ENCODE results near the gene AUTS2. TPM values are rescaled to one million over a fixed set of nuclear protein-coding genes. Genes with fewer than 3 reads are reported as not detected.

The AUTS2 gene
- total RNA-seq, 1 donor from 2014 or later, result 9.9 TPM

GRCh38 chr7:70495033-70495376, 896.7 kb downstream of the AUTS2 start:
- no peak overlapping the region for H3K4me3 ChIP-seq (ENCODE audit: low read depth, low read length)
- no peak for TF ChIP-seq CTCF (IDR thresholded peaks at IDR 0.05; ENCODE audit: insufficient read depth, low read length, poor library complexity, severe bottlenecking)
- no peak for DNase-seq (ENCODE audit: low read depth)
- H3K27me3 ChIP-seq (ENCODE audit: control insufficient read depth, insufficient read depth, low read length), result no peaks in the 10 kb centered on the region
- H3K36me3 ChIP-seq (ENCODE audit: control insufficient read depth, insufficient read depth, low read length), result no peaks in the 10 kb centered on the region

- no peak for DNase-seq (ENCODE audit: low read depth)
- no peak for TF ChIP-seq CTCF (IDR thresholded peaks at IDR 0.05; ENCODE audit: insufficient read depth, low read length, poor library complexity, severe bottlenecking)
- no peaks in the 10 kb centered on the region for H3K36me3 ChIP-seq (ENCODE audit: control insufficient read depth, insufficient read depth, low read length)
These were observed 899.5 kb downstream of the AUTS2 start for GRCh38 chr7:70497793-70498192.

GRCh38 chr7:70498232-70498992, 900.1 kb downstream of the AUTS2 start:
- Histone ChIP-seq H3K36me3 (ENCODE audit: control insufficient read depth, insufficient read depth, low read length) (no peaks in the 10 kb centered on the region), H3K27me3 (ENCODE audit: control insufficient read depth, insufficient read depth, low read length) (no peaks in the 10 kb centered on the region), H3K4me3 (ENCODE audit: low read depth, low read length) (no peak overlapping the region)
- TF ChIP-seq CTCF (IDR thresholded peaks at IDR 0.05; ENCODE audit: insufficient read depth, low read length, poor library complexity, severe bottlenecking), result no peak
- no peak for DNase-seq (ENCODE audit: low read depth)

More at GRCh38 chr7:70497793-70498192, 899.5 kb downstream of the AUTS2 start:
- Histone ChIP-seq H3K4me3 (ENCODE audit: low read depth, low read length) (no peak overlapping the region), H3K27me3 (ENCODE audit: control insufficient read depth, insufficient read depth, low read length) (no peaks in the 10 kb centered on the region)

- Histone ChIP-seq H3K27me3 (ENCODE audit: control insufficient read depth, insufficient read depth, low read length) (no peaks in the 10 kb centered on the region), H3K36me3 (ENCODE audit: control insufficient read depth, insufficient read depth, low read length) (no peaks in the 10 kb centered on the region), H3K4me3 (ENCODE audit: low read depth, low read length) (no peak overlapping the region)
- no peak for DNase-seq (ENCODE audit: low read depth)
- no peak for TF ChIP-seq CTCF (IDR thresholded peaks at IDR 0.05; ENCODE audit: insufficient read depth, low read length, poor library complexity, severe bottlenecking)
These were observed 902.0 kb downstream of the AUTS2 start for GRCh38 chr7:70500261-70500660.

GRCh38 chr7:70502117-70502863, 904.0 kb downstream of the AUTS2 start:
- TF ChIP-seq CTCF (IDR thresholded peaks at IDR 0.05; ENCODE audit: insufficient read depth, low read length, poor library complexity, severe bottlenecking), result no peak
- Histone ChIP-seq H3K36me3 (ENCODE audit: control insufficient read depth, insufficient read depth, low read length) (no peaks in the 10 kb centered on the region), H3K27me3 (ENCODE audit: control insufficient read depth, insufficient read depth, low read length) (no peaks in the 10 kb centered on the region), H3K4me3 (ENCODE audit: low read depth, low read length) (no peak overlapping the region)
- DNase-seq (ENCODE audit: low read depth), result no peak

All from kidney epithelial cell (primary cell).